Smooth muscle cell of the brain vasculature (primary cell): ENCODE data around the gene CPLANE2.
"Not testable (repeated sequence)": the region's sequence is repeated elsewhere in the genome, so short reads cannot be mapped to it uniquely, and the experiment has no call there.

Experiments used
- DNase-seq: peaks from one replicate; pipeline ENCODE4 v3.0.0-alpha.2; 2012; ENCODE audit warnings: low read depth, low spot score

Gene CPLANE2

DNA sequence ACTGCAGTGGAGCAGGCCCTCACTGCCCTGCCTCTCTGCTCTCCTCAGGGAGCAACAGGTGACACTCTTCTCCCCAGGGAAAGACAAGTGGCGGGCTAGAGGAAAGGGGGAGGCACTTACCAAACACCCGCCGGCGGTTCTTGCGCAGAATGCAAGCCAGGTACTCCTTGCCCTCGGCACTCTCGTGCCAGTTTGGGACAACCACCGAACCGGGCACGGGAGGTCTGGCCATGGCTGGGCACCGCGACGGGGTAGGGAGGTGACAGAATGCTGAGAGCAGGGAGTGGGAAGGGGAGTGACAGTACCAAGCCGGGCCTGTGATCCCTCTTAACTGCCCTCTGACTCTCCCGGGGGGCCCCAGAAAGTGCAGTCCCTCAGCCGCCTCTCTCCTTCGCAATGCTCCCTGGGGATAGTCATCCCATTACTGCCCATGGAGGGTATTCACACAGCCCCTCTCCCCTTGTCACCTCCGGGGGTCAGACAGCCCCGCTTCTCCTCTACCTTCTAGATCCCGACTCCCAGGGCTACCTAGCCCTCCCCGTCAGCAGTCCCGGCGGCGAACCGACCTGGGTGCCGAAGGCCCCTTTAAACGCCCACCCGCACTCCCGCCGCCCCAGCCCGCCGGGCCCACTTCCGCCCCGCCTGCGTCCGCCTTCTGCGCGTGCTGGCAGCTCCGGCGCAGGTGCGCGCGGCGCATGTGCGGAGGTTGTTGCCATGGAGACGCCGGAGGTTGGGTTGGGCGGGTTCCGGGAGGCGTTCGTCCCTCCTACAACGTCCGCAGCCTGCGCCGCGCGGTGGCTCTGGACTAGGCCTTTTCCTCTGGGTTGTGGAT is at the start of gene CPLANE2:
Gene CPLANE2 (minus strand): TSS at position 673 of the 832 bp plus-strand sequence. CDS start 441 bp downstream, at position 232.
- DNase-seq, result no peak

GRCh38 chr1:16286122-16286521 is 49.1 kb upstream of the CPLANE2 start:
- no peak for DNase-seq

- no peak for DNase-seq
Measured at GRCh38 chr1:16281765-16282164, 44.8 kb upstream of the CPLANE2 start.

GRCh38 chr1:16279186-16279585 is 42.2 kb upstream of the CPLANE2 start:
- DNase-seq, result no peak

- no peak for DNase-seq
Measured at GRCh38 chr1:16276302-16277030, 39.5 kb upstream of the CPLANE2 start.

DNA sequence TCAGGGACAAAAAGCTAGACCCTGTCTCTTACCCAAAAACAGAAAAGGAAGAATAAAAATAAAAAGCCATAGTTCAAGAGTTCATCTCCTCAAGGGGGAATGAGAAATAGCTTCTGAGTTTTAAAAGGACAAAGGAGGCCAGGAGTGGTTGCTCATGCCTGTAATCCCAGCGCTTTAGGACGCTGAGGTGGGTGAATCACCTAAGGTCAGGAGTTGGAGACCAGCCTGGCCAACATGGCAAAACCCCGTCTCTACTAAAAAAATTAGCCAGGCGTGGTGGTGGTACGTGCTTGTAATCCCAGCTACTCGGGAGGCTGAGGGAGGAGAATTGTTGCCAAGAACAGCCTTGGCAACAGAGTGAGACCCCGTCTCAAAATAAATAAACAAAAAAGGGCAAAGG is 38.6 kb upstream of the CPLANE2 start:
- DNase-seq, result no peak

DNA sequence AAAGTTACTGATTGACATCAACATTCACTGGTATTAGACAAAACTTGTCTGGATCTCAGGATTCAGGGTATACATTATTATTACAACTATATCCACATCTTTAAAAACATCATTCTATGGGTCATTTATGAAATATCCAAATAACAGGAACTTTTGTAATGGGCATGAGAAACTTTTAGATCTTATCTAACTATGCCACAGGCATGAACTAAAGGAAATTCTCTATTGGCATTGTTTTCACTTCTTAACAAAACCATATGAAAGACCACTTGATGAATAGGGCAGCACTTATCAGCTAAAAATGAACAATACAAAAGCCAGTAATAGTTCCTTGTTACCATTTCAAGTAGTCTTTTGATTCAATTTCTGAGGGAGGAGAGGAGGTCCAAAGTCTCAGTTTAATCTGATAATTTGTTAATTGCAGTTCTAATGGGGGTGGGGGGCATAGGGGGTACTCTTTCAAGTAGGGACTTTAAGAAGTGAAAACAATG is 30.8 kb upstream of the CPLANE2 start:
- DNase-seq, result no peak

GRCh38 chr1:16266411-16267118 is 29.6 kb upstream of the CPLANE2 start:
- DNase-seq, result no peak

- no peak for DNase-seq
Measured at GRCh38 chr1:16262067-16262466, 25.1 kb upstream of the CPLANE2 start.

DNA sequence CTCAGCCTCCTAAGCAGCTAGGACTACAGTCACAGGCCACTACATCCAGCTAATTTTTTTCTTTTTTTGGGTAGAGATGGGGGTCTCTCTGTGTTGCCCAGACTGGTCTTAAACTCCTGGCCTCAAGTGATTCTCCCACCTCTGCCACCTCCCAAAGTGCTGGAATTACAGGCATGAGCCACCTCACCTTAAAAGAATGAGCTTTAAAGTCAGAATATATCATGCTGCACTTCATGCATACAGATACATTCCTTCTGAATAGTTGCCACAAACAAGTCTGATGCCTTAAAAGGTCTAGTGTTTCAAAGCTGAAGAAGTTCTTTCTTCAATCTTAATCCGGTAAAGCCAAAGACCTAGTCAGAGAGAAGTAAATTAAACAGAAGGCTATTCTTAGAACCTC is 23.8 kb upstream of the CPLANE2 start:
- no peak for DNase-seq

- no peak for DNase-seq
Measured at GRCh38 chr1:16258591-16259135, 21.7 kb upstream of the CPLANE2 start.

- DNase-seq, result no peak
Measured at GRCh38 chr1:16257968-16258367, 21.0 kb upstream of the CPLANE2 start.

DNA sequence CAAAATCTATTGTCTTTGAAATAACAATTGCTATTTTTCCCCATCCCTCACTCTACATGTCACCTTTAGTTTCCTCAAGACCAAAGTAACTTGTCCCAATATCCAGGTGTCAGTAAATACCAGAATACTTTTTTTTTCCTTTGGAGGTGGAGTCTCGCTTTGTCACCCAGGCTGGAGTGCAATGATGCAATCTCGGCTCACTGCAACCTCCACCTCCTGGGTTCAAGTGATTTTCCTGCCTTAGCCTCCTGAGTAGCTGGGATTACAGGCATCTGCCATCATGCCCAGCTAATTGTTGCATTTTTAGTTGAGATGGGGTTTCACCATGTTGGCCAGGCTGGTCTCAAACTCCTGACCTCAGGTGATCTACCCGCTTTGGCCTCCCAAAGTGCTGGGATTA is 20.6 kb upstream of the CPLANE2 start:
- DNase-seq, result not testable (repeated sequence)

- DNase-seq, result no peak
Measured at GRCh38 chr1:16256478-16256877, 19.5 kb upstream of the CPLANE2 start.

GRCh38 chr1:16254263-16254928 is 17.4 kb upstream of the CPLANE2 start:
- DNase-seq, result no peak

- no peak for DNase-seq
Measured at GRCh38 chr1:16253332-16253922, 16.4 kb upstream of the CPLANE2 start.

DNA sequence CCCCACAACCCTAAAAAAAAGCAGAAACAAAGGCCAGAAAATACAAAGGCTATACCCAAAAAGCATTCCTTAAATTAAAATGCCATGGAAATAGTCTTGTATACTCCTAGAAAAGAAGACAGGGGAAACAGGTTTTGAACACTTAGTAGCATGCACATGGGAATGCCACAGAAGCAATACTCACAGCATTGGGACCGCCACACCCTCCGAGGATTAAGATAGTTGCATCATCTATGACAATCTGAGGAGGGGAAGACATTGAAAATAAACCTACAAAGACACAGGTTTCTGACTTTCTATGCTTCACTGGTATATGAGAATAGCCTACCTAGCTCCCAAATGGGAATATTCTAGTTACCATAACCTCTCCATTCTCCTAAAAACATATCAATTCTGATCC is 15.9 kb upstream of the CPLANE2 start:
- DNase-seq, result no peak

DNA sequence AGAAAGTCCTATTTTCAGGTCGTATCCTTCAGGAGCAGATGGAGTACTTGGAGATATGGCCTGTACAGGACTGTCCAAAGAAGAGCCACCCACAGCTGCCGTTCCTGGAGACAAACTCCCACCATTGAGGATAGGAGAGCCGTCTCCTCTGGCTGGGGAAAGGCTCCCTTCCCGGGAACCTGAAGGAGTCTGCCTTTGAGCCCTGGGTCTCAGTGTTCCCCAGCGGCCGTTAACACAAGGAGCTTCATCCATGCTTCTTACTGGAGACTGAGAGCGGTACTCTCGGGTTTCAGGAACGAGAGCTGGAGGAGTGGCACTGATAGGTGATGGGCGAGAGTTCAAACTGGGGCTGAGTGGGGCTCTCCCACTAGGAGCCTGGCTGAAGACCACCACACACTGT is 14.4 kb upstream of the CPLANE2 start:
- DNase-seq, result no peak

- DNase-seq, result no peak
Measured at GRCh38 chr1:16250524-16251251, 13.7 kb upstream of the CPLANE2 start.

GRCh38 chr1:16249596-16250241 is 12.7 kb upstream of the CPLANE2 start:
- DNase-seq, result no peak
